ENCODE data around the gene TRIP10. TPM values are rescaled to one million over a fixed set of nuclear protein-coding genes. Genes with fewer than 3 reads are reported as not detected.
A peak's percentile ranks its signal among the peaks of the same experiment; 100 is the strongest.

TRIP10 gene
- total and polyA plus RNA-seq, 8 donors: 30.1 to 111 (median 66.8) TPM

- peak; percentile 93 to 99 for DNase-seq
- no peaks in the 10 kb centered on the region for H3K9me3 ChIP-seq
- H3K36me3 ChIP-seq: peaks cover 2 to 28% (median 20%) of the 10 kb centered on the region in 4 donors
- H3K27ac ChIP-seq: peak overlapping the region; percentile 89 to 98 (median 93)
- TF ChIP-seq, protein P1, sequence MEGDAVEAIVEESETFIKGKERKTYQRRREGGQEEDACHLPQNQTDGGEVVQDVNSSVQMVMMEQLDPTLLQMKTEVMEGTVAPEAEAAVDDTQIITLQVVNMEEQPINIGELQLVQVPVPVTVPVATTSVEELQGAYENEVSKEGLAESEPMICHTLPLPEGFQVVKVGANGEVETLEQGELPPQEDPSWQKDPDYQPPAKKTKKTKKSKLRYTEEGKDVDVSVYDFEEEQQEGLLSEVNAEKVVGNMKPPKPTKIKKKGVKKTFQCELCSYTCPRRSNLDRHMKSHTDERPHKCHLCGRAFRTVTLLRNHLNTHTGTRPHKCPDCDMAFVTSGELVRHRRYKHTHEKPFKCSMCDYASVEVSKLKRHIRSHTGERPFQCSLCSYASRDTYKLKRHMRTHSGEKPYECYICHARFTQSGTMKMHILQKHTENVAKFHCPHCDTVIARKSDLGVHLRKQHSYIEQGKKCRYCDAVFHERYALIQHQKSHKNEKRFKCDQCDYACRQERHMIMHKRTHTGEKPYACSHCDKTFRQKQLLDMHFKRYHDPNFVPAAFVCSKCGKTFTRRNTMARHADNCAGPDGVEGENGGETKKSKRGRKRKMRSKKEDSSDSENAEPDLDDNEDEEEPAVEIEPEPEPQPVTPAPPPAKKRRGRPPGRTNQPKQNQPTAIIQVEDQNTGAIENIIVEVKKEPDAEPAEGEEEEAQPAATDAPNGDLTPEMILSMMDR (IDR thresholded peaks at IDR 0.05): peak in 5 of 7 experiments; percentile 31 to 79 (median 63)
- peak; percentile 44 to 87 (median 76) for TF ChIP-seq POLR2AphosphoS5 (IDR thresholded peaks at IDR 0.05)
- TF ChIP-seq EP300 (IDR thresholded peaks at IDR 0.05): no peak
- TF ChIP-seq POLR2A (IDR thresholded peaks at IDR 0.05): no peak
- 8 to 13% (median 9%) methylated on average over 13 of the region's 13 CpGs for WGBS, 5 donors
- peaks cover 37 to 70% (median 59%) of the 10 kb centered on the region in 4 donors for H3K4me1 ChIP-seq
- H3K4me3 ChIP-seq: peak overlapping the region; percentile 0 to 87 (median 76)
- no peaks in the 10 kb centered on the region for H3K27me3 ChIP-seq
- intact Hi-C loops (cut with DNase I; ENCODE audit: low total_unique reads): loop anchor here (10.0 kb wide), 1 partner anchor 127 kb away; no protein-coding TSS in a partner anchor
Observed at GRCh38 chr19:6737873-6738786, 1.4 kb upstream of the TRIP10 start.

GRCh38 chr19:6738787-6739389 lies 592 bp upstream of the TRIP10 start:
- TF ChIP-seq POLR2AphosphoS5 (IDR thresholded peaks at IDR 0.05) (no peak), POLR2A (IDR thresholded peaks at IDR 0.05) (no peak), EP300 (IDR thresholded peaks at IDR 0.05) (no peak)
- TF ChIP-seq, protein P1 (IDR thresholded peaks at IDR 0.05): no peak
- Histone ChIP-seq H3K27ac (peak overlapping the region; percentile 89 to 98 (median 93)), H3K36me3 (peaks cover 10 to 28% (median 20%) of the 10 kb centered on the region in 4 donors), H3K27me3 (no peaks in the 10 kb centered on the region), H3K4me1 (peaks cover 39 to 77% (median 66%) of the 10 kb centered on the region in 4 donors), H3K4me3 (peak overlapping the region; percentile 71 to 87 (median 78)), H3K9me3 (no peaks in the 10 kb centered on the region)
- WGBS, 5 donors: 9 to 18% (median 15%) methylated on average over 21 to 24 of the region's 24 CpGs
- peak; percentile 32 to 73 for DNase-seq
- intact Hi-C loops (cut with DNase I; ENCODE audit: low total_unique reads): loop anchor here (10.0 kb wide), 1 partner anchor 126 kb away; no protein-coding TSS in a partner anchor

DNA sequence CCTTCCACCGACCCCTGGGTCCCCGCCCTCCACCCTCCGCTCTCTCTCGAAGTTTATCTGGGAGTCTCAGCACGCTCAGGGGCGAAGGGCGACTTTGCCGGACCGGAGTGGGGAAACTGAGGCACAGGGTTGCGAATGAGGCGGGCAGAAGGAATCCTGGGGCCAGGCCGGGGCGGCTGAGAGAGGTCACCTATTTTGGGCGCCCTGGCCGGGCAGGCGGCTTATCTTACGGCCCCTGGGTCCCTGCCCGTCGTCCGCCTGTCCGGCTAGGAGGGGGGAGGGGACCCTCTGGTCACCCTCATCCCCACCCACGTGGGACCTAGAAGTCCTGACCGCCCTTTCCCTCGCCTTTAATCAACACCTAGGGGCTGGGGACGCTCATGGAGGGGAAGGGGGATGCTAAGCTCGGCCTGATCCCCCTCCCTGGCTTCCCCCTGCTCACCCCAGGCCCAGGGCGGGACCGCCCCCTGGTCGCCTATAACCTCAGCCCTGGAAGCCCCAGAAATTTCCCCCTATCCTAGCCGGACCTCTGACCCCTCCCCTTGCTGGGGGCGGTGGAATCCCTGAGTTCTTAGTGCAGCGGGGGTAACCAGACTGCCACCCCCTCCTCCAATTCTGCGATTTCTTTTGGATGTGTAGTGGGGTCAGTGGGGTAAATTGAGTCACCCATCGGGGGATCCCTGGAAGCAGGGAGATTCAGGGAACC lies 556 bp downstream of the TRIP10 start:
- H3K27ac ChIP-seq: peak overlapping the region; percentile 66 to 98 (median 93)
- 0 to 2% (median 1%) methylated on average over 26 to 34 of the region's 34 CpGs for WGBS, 5 donors
- H3K27me3 ChIP-seq: no peaks in the 10 kb centered on the region
- TF ChIP-seq, protein P1 (IDR thresholded peaks at IDR 0.05): no peak
- TF ChIP-seq POLR2A (IDR thresholded peaks at IDR 0.05) (no peak), POLR2AphosphoS5 (IDR thresholded peaks at IDR 0.05) (no peak), EP300 (IDR thresholded peaks at IDR 0.05) (no peak)
- intact Hi-C loops (cut with DNase I; ENCODE audit: low total_unique reads): loop anchor here (10.0 kb wide), 1 partner anchor 125 kb away; no protein-coding TSS in a partner anchor
- peak; percentile 39 to 75 for DNase-seq
- peak overlapping the region; percentile 71 to 87 (median 78) for H3K4me3 ChIP-seq
- no peaks in the 10 kb centered on the region for H3K9me3 ChIP-seq
- peaks cover 50 to 89% (median 74%) of the 10 kb centered on the region in 4 donors for H3K4me1 ChIP-seq
- H3K36me3 ChIP-seq: peaks cover 10 to 24% (median 20%) of the 10 kb centered on the region in 4 donors
